Caco-2 (cell line): ENCODE results near the gene TMCC1. TPM values are rescaled to one million over a fixed set of nuclear protein-coding genes. Genes with fewer than 3 reads are reported as not detected.
"Not testable (repeated sequence)": the region's sequence is repeated elsewhere in the genome, so short reads cannot be mapped to it uniquely, and the experiment has no call there.

Experiments used
- BruUV-seq: library from RNA; stranded (reverse); fragments of 400-500 nt; replicated peaks from 2 replicates; lab custom pipeline; 2021; lab: Mats Ljungman, UMichigan
- CTCF ChIA-PET: fragments of 300-600 bp; sonication (Branson Sonifier 250); formaldehyde crosslinking; loops from one replicate; lab custom pipeline; 2022; ENCODE audit warnings: antibody characterized with exemption; lab: Charles Lee
- POLR2A ChIA-PET: fragments of 300-600 bp; sonication (Branson Sonifier 250); formaldehyde crosslinking; loops from one replicate; lab custom pipeline; 2022; ENCODE audit warnings: antibody characterized with exemption; lab: Charles Lee
- DNase-seq, 2 experiments: peaks; one replicate each; pipeline versions ENCODE4 v3.0.0 to v3.0.0-alpha.2; 2020 to 2022
- H3K27me3 ChIP-seq: replicated peaks from 2 replicates; pipeline ENCODE4 v1.6.0; 2011; ENCODE audit warnings: low read length; ENCODE audit not compliant: control insufficient read depth, insufficient read depth
- H3K36me3 ChIP-seq: 2 replicates; pipeline ENCODE4 v1.5.1; 2011; ENCODE audit warnings: low read length; ENCODE audit not compliant: control insufficient read depth, insufficient read depth
- H3K4me1 ChIP-seq: fragments of 250-450 bp; sonication (Bioruptor Pico); 2 replicates; pipeline ENCODE4 v1.5.1; 2020; ENCODE audit warnings: mild to moderate bottlenecking
- H3K4me3 ChIP-seq: 2 replicates; pipeline ENCODE4 v1.5.1; 2011; ENCODE audit warnings: low read depth, mild to moderate bottlenecking, control low read depth, low read length
- H3K9me3 ChIP-seq: fragments of 250-450 bp; sonication (Bioruptor Pico); 2 replicates; pipeline ENCODE4 v1.5.1; 2020; ENCODE audit warnings: mild to moderate bottlenecking, moderate library complexity
- H3K27ac Mint-ChIP-seq: one replicate; pipeline ENCODE4 v1.8.0; 2022; ENCODE audit warnings: mixed read lengths; ENCODE audit not compliant: unreplicated experiment
- H3K27me3 Mint-ChIP-seq: one replicate; pipeline ENCODE4 v1.8.0; 2022; ENCODE audit warnings: mixed read lengths; ENCODE audit not compliant: insufficient read depth, unreplicated experiment
- H3K36me3 Mint-ChIP-seq: one replicate; pipeline ENCODE4 v1.8.0; 2022; ENCODE audit warnings: mild to moderate bottlenecking, mixed read lengths; ENCODE audit not compliant: insufficient read depth, unreplicated experiment
- H3K4me1 Mint-ChIP-seq: one replicate; pipeline ENCODE4 v1.8.0; 2022; ENCODE audit warnings: low read depth, mixed read lengths; ENCODE audit not compliant: unreplicated experiment
- H3K4me3 Mint-ChIP-seq: one replicate; pipeline ENCODE4 v1.8.0; 2022; ENCODE audit warnings: mild to moderate bottlenecking, moderate library complexity, mixed read lengths; ENCODE audit not compliant: unreplicated experiment
- H3K9me3 Mint-ChIP-seq: one replicate; pipeline ENCODE4 v1.8.0; 2022; ENCODE audit warnings: mixed read lengths; ENCODE audit not compliant: unreplicated experiment
- intact Hi-C: fragments of 100-400 bp; cut with micrococcal nuclease; formaldehyde crosslinking; loops from one replicate; pipeline ENCODE4 v1.10.0; 2022; ENCODE audit not compliant: unreplicated experiment
- total RNA-seq: library from RNA; stranded (reverse); gene quantifications from 2 replicates; pipeline ENCODE4 v1.2.3, GENCODE V29; 2022
- TF ChIP-seq, protein P1 (sequence below), 2 experiments: fragments of 200-600 bp in 1 of 2; IDR thresholded peaks; 1 replicate in 1 of 2; 2 replicates in 1 of 2; pipeline versions ENCODE4 v1.5.1 to v1.8.0; 2011 to 2022; ENCODE audit warnings: antibody characterized with exemption in 1 of 2, control low read depth in 1 of 2, inconsistent platforms in 1 of 2, low read depth in 1 of 2, low read length in 1 of 2, mild to moderate bottlenecking in 1 of 2, moderate library complexity in 1 of 2; ENCODE audit not compliant: insufficient read depth in 1 of 2, severe bottlenecking in 1 of 2, unreplicated experiment in 1 of 2

The TMCC1 gene
- total RNA-seq, 1 experiment from 2014 or later: 27.8 TPM

DNA sequence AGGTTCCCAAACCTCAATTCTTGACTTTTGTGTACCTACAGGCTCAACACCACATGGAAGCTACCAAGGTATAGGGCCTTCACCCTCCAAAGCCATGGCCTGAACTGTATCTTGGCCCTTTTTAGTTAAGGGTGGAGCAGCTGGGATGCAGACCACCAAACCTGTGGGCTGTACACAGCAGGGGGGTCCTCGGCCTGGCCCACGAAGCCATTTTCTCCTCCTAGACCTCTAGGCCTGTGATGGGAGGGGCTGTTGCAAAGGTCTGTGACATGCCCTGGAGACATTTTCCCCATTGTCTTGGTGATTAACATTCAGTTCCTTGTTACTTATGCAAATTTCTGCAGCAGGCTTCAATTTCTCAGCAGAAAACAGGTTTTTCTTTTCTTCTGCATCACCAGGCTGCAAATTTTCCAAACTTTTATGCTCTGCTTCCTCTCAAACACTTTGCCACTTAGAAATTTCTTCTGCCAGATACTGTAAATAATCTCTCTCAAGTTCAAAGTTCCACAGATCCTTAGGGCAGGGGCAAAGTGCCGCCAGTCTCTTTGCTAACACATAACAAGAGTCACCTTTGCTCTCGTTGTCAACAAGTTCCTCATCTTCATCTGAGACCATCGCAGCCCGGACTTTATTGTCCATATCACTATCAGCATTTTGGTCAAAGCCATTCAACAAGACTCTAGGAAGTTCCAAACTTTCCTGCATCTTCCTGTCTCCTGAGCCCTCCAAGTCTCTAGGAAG, 196.1 kb downstream of the TMCC1 start:
- Mint-ChIP-seq H3K9me3 (peaks cover 37% of the 10 kb centered on the region), H3K4me1 (peaks cover 31% of the 10 kb centered on the region), H3K36me3 (peaks cover 39% of the 10 kb centered on the region), H3K27me3 (no peaks in the 10 kb centered on the region), H3K27ac (peak overlapping the region; percentile 42), H3K4me3 (no peak overlapping the region)
- DNase-seq: no peak
- peaks cover 25% of the 10 kb centered on the region for H3K4me1 ChIP-seq
- peaks cover 29% of the 10 kb centered on the region for H3K9me3 ChIP-seq
- no peak overlapping the region for H3K4me3 ChIP-seq
- no peaks in the 10 kb centered on the region for H3K27me3 ChIP-seq
- TF ChIP-seq, protein P1, sequence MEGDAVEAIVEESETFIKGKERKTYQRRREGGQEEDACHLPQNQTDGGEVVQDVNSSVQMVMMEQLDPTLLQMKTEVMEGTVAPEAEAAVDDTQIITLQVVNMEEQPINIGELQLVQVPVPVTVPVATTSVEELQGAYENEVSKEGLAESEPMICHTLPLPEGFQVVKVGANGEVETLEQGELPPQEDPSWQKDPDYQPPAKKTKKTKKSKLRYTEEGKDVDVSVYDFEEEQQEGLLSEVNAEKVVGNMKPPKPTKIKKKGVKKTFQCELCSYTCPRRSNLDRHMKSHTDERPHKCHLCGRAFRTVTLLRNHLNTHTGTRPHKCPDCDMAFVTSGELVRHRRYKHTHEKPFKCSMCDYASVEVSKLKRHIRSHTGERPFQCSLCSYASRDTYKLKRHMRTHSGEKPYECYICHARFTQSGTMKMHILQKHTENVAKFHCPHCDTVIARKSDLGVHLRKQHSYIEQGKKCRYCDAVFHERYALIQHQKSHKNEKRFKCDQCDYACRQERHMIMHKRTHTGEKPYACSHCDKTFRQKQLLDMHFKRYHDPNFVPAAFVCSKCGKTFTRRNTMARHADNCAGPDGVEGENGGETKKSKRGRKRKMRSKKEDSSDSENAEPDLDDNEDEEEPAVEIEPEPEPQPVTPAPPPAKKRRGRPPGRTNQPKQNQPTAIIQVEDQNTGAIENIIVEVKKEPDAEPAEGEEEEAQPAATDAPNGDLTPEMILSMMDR (IDR thresholded peaks at IDR 0.05; ENCODE audit: insufficient read depth in 1 of 2, low read depth in 1 of 2, low read length in 1 of 2, severe bottlenecking in 1 of 2, unreplicated experiment in 1 of 2): no peak
- H3K36me3 ChIP-seq: no peaks in the 10 kb centered on the region
- no TSS peak for BruUV-seq
- ChIA-PET POLR2A (no interaction called here), CTCF (no interaction called here)
- intact Hi-C loops: no loop called here

DNA sequence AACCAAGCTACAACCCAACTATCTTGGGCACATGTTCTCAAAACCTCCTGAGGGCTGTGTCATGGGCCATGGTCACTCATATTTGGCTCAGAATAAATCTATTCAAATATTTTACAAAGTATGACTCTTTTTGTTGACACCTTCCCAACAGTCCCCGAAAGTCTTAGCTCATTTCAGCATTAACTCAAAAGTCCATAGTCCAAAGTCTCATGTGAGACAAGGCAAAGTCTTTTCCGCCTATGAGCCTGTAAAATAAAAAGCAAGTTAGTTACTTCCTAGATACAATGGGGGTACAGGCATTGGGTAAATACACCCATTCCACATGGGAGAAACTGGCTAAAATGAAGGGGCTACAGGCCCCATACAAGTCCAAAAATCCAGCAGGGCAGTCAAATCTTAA, 197.1 kb downstream of the TMCC1 start:
- not testable (repeated sequence) for BruUV-seq

DNA sequence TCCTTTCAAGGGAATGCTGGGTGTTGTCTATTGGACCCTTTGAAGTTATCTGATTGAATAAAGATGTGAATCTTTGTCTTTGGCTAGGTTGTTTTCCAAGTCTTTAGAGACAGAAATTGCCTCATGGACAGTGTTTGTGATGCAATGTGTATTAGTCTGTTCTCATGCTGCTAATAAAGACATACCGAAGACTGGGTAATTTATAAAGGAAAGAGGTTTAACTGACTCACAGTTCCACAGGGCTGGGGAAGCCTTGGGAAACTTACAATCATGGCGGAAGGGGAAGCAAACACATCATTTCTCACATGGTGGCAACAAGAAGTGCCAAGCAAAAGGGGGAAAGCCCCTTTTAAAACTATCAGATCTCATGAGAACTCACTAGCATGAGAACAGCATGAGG, 198.3 kb downstream of the TMCC1 start:
- no peak overlapping the region for H3K4me3 Mint-ChIP-seq
- CTCF ChIA-PET: no interaction called here
- peaks cover 41% of the 10 kb centered on the region for H3K4me1 Mint-ChIP-seq
- no peak for DNase-seq
- no peaks in the 10 kb centered on the region for H3K27me3 Mint-ChIP-seq
- H3K4me1 ChIP-seq: peaks cover 36% of the 10 kb centered on the region
- TF ChIP-seq, protein P1 (IDR thresholded peaks at IDR 0.05; ENCODE audit: insufficient read depth in 1 of 2, low read depth in 1 of 2, low read length in 1 of 2, severe bottlenecking in 1 of 2, unreplicated experiment in 1 of 2): no peak
- H3K27me3 ChIP-seq: no peaks in the 10 kb centered on the region
- POLR2A ChIA-PET: no interaction called here
- H3K9me3 ChIP-seq: peaks cover 32% of the 10 kb centered on the region
- no peak overlapping the region for H3K4me3 ChIP-seq
- peaks cover 37% of the 10 kb centered on the region for H3K9me3 Mint-ChIP-seq
- H3K36me3 ChIP-seq: no peaks in the 10 kb centered on the region
- BruUV-seq: no TSS peak
- intact Hi-C loops: no loop called here
- peaks cover 39% of the 10 kb centered on the region for H3K36me3 Mint-ChIP-seq
- H3K27ac Mint-ChIP-seq: peak overlapping the region; percentile 94

More for the DNA sequence above, 197.1 kb downstream of the TMCC1 start:
- H3K27me3 ChIP-seq, H3K4me3 ChIP-seq, H3K27me3 Mint-ChIP-seq, DNase-seq, H3K4me3 Mint-ChIP-seq, H3K36me3 ChIP-seq, intact Hi-C loops, CTCF ChIA-PET: not testable (repeated sequence)
- Histone ChIP-seq H3K4me1 (peaks cover 29% of the 10 kb centered on the region), H3K9me3 (peaks cover 32% of the 10 kb centered on the region)
- H3K4me1 Mint-ChIP-seq: peaks cover 31% of the 10 kb centered on the region
- POLR2A ChIA-PET: interaction anchor here (0.6 kb wide), 1 partner anchor 70 kb away, joined by 7 read pairs; no protein-coding TSS in a partner anchor
- H3K27ac Mint-ChIP-seq: peak overlapping the region; percentile 94
- peaks cover 37% of the 10 kb centered on the region for H3K9me3 Mint-ChIP-seq
- peaks cover 39% of the 10 kb centered on the region for H3K36me3 Mint-ChIP-seq
